GM19463 (cell line): Measurements from ENCODE around the gene PILRB.
"Not testable (repeated sequence)": the region's sequence is repeated elsewhere in the genome, so short reads cannot be mapped to it uniquely, and the experiment has no call there.

Source experiments
- ATAC-seq: cut with Tn5 transposase; IDR thresholded peaks from one replicate; pipeline ENCODE4 v1.9.1; 2021; ENCODE audit warnings: mild to moderate bottlenecking, moderate library complexity; ENCODE audit not compliant: unreplicated experiment

The PILRB gene

DNA sequence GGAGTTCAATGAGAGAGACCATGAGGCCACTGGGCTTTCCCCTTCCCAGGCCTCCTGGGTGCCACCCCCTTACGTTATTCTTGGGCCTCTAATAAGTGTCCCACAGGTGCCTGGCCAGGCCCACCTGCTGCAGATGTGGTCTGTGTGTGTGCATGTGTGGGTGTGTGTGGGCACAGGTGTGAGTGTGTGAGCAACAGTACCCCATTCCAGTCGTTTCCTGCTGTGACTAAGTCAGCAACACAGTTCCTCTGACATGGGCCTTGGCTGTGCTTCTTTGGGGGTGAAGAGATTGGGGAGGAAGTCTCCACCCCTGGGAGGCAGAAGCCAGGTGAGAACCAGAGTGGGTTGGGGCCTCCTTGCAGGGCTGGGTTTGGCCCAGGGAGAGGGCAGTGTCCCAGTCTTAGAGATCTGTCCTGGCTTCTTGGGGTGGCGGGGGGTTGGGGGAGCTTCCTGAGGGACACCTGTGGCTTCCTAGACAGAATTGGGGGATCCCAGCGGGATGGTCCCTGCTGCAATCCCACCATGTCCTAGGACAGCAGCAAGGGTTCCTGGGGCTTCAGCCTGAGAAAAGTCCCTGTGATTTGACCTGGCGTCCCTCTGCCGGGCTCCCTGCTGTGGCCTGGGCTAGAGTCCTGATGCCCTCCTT, 4.1 kb upstream of the PILRB start:
- ATAC-seq, result no peak

DNA sequence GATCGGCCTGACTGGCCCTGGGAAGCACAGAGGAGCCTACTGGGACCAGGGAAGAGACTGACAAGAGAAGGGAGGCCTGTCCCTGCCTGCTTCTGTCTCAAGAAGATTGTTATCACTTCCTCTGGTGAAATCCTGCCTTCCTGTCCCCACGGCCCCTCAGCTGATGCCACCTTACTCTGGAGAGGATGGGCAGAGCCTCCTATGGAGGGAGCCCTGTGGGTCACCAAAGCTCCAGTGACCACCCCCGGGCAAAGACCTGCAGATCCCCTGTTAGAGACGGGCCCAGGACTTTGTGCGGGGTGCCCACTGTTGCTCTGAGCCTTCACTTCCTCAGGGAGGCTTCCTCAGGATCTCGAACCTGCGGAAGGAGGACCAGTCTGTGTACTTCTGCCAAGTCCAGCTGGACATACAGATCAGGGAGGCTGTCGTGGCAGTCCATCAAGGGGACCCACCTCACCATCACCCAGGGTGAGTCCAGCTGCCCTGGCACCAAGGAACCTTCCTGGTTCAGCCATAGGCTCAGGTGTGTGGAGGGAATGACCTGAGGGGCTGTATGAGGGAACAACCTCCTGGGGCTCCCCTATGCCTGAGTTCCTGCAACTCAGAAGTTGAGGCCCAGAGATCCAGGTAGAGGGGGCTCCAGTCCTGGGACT, 1.4 kb upstream of the PILRB start:
- ATAC-seq, result no peak

DNA sequence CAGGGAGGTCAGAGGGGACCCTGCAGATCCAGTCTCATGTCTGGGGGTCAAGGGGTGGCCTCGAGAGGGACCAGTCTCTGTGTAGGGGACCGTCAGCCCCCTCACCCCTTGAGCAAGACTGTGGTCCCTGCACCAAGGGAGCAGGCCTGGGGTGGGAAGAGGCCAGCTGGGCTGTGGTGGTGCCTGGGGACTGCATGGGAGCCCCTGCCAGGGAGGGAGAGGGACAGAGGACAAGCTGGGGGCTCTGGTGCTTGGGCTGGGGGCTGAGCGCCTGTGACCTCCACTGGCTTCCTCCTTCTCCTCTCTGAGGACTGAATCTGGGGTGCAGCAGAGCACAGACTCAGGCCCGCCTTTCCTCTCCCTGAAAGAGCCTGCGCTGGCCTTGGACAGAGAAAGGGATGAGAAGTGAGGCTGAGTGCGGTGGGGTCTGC, 771 bp upstream of the PILRB start:
- no peak for ATAC-seq

DNA sequence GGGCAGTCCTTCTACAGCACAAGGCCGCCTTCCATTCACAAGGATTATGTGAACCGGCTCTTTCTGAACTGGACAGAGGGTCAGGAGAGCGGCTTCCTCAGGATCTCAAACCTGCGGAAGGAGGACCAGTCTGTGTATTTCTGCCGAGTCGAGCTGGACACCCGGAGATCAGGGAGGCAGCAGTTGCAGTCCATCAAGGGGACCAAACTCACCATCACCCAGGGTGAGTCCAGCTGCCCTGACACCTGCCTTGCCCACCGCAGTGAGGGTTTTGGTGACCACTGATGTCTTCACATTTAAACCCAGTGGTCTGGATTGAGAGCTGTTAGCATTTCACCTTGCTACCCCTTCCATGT, 918 bp downstream of the PILRB start:
- ATAC-seq, result no peak

DNA sequence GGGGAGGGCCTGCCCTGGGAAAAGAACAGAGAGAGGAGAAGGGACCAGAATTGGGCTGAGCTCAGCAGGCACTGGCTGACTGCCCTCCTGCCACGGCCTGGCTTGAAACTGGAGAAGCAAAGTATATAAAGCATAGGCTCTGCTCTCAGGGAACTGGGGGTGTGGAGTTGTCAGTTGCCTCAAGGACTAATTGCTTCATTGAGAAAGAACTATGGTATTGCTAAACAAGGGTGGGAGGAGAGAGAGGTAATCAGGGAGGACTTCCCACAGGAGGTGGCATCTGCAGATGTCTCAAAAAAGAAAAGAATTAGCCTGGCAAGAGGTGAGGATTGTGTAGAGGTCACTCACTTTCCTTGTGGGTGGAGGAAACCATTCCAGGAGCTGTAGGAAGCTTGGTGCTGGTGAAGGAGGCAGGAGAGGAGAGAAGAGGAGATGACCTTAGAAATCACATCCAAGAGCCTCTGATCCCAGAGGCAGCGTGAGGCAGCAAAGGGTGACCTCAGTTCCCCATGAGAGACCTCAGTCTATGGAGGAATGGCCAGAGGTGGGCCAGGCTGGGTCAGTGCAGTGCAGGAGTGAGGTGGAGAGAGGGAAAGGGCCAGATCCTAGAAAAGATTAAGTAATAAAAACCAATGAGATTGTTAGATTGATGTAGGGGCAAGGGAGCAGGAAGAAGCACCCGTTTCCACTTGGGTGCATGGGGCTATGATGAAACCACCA, 2.4 kb downstream of the PILRB start:
- no peak for ATAC-seq

DNA sequence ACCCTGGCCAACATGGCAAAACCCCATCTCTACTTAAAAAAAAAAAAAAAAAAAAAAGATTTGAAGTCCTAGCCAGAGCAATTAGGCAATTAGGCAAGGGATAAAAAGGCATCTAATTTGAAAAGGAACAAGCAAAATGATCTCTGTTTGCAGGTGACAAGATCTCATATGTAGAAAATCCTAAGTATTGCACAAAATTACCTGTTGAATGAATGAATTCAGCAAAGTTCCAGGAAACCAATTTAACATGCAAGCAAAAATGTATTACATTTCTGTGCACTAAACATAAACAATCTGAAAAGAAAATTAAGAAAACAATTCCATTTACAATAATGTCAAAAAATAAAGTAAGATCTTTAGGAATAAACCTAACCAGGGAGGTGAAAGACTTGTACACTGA, 5.2 kb downstream of the PILRB start:
- ATAC-seq, result no peak

DNA sequence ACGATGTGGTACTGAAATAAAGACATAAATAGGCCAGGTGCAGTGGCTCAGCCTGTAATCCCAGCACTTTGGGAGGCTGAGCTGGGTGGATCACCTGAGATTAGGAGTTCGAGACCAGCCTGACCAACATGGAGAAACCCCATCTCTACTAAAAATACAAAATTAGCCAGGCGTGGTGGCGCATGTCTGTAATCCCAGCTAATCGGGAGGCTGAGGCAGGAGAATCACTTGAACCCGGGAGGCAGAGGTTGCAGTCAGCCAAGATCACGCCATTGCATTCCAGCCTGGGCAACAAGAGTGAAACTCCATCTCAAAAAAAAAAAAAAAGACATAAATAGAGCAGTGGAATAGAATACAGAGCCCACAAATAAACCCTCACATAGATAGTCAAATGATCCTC, 5.9 kb downstream of the PILRB start:
- ATAC-seq, result not testable (repeated sequence)

DNA sequence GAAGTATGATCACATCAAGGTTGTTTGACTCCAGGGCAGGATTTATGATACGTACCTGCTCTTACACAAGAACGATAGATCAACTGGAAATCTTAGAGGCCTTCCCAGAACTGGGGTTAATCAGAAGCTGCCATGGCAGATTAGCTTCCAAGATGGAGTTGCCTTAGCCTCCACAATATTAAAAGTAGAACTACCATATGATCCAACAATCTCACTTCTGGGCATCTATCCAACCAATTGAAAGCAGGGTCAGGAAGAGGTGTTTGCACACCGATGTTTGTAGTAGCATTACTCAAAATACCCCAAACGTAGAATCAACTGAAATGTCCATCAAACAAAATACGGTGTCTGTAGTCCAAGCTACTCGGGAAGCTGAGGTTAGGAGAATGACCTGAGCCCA, 6.6 kb downstream of the PILRB start:
- ATAC-seq, result no peak

DNA sequence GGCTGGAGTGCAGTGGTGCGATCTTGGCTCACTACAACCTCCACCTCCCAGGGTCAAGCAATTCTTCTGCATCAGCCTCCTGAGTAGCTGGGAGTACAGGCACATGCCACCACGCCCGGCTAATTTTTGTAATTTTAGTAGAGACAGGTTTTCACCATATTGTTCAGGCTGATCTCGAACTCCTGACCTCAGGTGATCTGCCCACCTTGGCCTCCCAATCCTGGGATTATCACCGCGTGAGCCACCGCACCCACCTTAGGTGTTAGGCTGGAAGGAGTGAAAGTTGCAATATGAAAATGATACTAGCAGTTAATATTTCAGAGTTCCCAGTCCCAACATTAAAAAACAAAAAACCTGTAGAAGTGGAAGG, 8.1 kb downstream of the PILRB start:
- not testable (repeated sequence) for ATAC-seq

DNA sequence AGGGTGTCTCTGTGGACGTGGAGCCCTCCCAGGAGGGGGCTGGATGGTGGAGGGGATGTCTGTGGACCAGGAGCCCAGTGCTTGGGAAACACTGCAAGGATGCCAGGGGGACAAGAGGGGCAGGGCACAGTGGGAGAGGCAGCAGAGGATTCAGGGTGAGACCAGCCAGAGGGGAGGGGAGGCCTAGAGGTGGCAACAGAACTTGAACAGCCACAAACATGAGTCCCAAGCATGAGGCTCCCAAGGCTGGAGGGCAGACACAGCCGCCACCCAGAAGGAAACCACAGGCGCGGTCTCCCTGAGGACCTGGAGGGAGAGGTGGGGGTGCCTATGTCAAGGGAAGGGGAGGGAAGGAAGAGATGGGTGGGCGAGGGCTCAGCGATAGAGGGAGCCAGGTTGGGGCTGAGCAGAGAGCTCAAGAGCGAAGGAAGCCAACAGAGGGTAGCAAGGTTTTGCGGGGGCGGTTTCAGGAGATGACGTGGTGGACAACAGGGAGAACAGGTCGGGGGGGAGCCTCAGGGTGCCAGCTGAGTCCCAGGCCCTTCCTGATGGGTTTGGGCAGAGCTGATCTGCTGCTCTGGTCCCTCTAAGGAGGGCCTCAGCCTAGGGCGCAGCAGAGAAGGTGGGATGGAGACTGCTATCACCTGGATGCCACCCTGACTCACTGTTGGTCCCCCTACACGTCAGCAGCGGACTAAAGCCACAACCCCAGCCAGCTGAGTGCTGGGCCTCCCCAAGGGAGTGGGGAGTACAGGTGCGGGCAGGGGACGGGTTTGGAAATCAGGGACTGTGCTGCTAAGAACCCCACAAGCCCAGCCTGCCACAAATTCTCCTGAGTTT, 8.7 kb downstream of the PILRB start:
- no peak for ATAC-seq

DNA sequence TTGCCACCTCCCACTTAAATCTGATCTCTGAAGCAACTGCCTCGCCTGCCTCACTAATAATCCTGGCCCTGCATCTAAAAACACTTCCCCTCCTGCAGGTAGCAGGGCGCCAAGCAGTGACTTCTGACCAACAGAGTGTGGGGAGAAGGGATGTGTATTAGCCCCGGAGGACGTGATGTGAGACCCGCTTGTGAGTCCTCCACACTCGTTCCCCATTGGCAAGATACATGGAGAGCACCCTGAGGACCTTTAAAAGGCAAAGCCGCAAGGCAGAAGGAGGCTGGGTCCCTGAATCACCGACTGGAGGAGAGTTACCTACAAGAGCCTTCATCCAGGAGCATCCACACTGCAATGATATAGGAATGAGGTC, 9.3 kb downstream of the PILRB start:
- ATAC-seq, result no peak

DNA sequence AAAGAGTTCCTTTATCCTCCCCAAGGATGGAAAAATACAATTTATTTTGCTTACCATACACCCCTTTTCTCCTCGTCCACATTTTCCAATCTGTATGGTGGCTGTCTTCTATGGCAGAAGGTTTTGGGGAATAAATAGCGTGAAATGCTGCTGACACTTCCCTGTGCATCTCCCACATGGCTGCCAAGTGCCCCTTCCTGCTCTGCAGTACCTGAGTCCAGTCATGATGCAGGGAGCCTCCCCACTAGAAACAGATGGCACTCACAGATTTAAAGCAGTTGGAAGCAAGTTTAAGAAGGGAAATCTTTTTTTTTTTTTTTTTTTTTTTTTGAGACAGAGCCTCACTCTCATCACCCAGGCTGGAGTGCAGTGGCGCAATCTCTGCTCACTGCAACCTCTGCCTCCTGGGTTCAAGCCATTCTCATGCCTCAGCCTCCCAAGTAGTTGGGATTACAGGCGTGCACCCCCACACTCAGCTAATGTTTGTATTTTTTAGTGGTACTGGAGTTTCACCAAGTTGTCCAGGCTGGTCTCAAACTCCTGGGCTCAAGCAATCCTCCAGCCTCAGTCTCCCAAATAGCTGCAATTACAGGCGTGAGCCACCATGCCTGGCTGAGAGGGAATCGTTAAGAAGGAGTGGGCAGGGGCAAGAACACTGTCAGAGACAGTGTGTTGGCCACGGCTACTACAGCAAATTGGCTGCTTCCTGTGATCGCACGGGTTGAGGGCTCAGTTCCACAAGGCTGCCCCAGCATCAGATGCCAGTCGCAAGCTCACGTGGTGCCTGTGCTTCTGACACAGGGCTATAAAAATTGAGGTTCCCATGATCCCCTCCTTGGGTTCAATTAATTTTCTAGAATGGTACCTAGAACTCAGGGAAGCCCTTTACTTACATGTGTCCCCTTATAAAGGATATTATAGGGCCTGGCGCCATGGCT, 10.0 kb downstream of the PILRB start:
- no peak for ATAC-seq

DNA sequence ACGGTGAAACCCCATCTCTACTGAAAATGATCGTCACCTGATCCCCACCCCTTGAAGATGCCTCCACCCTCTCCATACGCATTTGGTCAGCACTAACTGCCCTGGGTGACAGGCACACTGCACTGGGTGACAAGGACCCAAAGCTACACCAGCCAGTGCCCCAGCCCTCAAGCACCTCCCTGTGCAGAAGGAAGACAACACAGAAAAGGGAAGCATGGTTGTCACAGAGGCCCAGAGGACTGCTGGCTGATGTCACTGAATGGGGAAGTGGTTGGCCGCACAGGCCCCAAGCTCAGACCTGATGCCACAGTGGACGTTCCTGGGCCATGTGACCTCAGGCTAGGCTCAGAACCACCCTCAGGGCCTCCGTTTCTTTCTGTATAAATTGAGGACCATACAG, 11.2 kb downstream of the PILRB start:
- ATAC-seq, result peak; percentile 59

DNA sequence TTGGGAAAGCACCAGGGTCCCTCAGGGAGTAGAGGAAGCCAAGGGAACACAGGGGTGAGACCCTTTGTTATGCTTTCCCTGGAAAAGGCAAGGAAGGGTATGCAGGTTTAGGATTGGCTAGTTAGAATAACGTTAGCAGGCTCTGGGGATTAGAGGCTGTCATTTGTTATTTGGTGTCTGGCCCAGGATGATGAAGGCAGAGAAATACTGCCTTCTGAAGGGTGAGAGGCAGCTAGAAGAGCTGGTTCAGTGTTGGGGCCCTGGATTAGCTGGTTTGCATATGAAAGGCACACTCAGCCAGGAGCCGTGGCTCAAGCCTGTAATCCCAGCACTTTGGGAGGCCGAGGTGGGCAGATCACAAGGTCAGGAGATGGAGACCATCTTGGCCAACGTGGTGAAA, 12.4 kb downstream of the PILRB start:
- ATAC-seq, result no peak

DNA sequence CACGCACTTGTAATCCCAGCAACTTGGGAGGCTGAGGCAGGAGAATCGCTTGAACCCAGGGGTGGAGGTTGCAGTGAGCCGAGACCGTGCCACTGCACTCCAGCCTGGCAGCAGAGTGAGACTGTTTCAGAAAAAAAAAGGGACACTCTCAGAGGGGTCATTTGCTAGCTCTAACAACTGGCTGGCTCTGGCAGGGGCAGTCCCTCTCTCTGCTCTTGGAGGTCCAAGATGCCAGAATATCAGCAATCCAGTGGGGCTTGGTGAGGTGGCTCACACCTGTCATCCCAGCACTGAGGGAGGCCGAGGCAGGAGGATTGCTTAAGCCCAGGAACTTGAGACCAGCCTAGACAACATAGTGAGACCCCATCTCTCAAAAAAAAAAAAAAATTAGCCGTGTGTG, 12.8 kb downstream of the PILRB start:
- no peak for ATAC-seq

DNA sequence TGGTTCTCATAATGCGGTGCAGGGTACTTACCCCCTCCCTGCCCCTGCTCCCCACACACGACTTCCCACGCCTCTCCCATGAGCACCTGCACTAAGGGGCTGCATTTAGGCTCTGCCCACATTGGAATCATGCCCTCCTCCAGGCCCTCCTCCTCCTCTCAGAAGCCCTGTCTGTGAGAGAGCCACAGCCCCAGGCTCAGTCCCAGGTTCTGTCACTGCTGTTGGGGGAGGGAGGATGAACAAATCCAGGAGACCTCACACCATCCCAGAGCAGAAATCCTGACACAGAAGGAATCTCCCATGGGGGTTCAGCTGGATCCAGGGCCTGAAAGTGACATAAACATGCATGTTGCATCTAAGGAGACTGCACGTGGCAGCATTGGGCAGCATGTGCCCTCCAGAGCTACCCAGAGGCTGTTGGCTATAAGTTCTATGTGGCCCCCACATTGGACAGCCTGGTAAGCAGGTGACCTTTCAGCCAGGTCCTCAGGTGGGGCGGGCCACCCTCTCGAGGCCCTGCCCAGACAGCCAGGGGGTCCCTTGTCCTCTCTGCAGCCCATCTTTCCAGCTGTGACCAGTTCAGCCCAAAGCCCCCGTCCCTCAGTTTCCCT, 13.7 kb downstream of the PILRB start:
- no peak for ATAC-seq

DNA sequence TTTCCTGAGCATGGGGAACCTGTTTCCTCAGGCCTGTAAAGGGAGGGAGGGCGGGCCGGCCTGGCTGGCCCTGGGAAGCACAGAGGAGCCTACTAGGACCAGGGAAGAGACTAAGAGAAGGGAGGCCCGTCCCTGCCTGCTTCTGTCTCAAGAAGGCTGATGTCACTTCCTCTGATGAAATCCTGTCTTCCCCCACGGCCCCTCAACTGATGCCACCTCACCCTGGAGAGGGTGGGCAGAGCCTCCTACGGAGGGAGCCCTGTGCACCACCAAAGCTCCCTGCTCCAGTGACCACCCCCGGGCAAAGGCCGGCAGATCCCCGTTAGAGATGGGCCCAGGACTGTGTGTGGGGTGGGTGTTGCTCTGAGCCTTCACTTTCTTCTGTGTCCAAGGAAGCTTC, 14.3 kb downstream of the PILRB start:
- no peak for ATAC-seq

DNA sequence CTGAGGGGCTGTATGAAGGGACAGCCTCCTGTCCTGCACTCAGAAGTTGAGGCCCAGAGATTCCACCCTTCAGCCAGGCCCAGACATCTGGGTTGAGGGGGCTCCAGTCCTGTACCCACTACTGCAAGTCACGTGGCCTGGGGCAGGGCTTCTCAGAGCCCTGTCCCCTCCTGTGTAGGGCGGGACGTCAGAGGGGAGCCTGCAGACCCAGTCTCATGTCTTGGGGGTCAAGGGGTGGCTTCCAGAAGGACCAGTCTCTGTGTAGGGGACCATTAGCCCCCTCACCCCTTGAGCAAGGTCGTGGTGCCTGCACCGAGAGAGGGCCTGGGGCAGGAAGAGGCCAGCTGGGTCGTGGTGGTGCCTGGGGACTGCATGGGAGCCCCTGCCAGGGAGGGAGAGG, 14.8 kb downstream of the PILRB start:
- no peak for ATAC-seq

DNA sequence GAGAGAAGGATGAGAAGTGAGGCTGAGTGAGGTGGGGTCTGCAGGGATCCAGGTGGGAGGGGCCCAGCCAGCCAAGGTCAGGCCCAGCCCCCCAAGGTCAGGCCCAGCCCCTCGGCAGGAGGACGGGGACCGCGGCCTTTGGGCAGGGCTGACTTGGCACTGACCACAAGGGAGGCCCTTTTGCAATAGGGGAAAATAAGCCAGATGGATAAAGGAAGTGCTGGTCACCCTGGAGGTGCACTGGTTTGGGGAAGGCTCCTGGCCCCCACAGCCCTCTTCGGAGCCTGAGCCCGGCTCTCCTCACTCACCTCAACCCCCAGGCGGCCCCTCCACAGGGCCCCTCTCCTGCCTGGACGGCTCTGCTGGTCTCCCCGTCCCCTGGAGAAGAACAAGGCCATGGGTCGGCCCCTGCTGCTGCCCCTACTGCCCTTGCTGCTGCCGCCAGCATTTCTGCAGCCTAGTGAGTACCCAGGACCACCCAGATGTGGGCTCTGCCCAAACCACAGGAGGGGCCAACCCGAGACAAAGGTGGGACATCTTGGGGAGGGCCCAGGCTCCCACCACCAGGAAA, 15.4 kb downstream of the PILRB start, which contains the start of gene PILRA:
Gene PILRA (plus strand): TSS at position 227 of the 571 bp plus-strand sequence. CDS start 170 bp downstream, at position 397.
- no peak for ATAC-seq
